ENCODE measurements around the gene CNTNAP3.
"Not testable (repeated sequence)": the region's sequence is repeated elsewhere in the genome, so short reads cannot be mapped to it uniquely, and the experiment has no call there.

Gene CNTNAP3

GRCh38 chr9:39067683-39068082 lies 220.3 kb downstream of the CNTNAP3 start:
- not testable (repeated sequence) for DNase-seq (ENCODE audit: low read depth)

DNA sequence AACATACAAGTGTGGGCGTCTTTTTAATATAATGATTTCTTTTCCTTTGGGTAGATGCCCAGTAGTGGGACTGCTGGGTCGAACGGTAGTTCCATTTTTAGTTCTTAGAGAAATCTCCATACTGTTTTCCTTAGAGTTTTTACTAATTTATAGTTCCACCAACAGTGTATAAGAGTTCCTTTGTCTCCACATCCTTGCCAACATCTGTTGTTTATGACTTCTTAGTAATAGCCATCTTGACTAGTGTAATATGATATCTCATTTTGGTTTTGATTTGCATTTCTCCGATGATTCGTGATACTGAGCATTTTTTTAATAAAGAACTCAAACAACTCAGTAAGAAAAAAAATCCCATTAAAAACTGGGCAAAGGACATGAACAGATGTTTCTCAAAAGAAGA lies 225.0 kb downstream of the CNTNAP3 start:
- not testable (repeated sequence) for DNase-seq (ENCODE audit: low read depth)

DNA sequence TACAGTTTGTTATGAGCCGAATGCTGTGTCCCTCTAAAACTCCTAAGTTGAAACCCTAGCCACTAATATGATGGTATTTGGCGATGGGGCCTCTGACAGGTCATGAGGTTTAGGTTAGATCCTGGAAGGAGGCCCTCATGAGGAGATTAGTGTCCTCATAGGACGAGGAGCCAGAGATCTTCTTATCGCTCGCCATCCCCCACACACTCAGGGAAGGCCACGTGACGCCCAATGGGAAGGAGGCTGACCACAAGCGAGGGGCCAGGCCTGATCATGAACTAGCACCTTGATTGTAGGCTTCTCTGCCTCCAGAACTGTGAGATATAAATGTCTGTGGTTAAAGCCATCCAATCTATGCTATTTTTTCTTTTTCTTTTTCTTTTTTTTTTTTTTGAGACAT lies 233.5 kb downstream of the CNTNAP3 start:
- DNase-seq (ENCODE audit: low read depth): not testable (repeated sequence)

DNA sequence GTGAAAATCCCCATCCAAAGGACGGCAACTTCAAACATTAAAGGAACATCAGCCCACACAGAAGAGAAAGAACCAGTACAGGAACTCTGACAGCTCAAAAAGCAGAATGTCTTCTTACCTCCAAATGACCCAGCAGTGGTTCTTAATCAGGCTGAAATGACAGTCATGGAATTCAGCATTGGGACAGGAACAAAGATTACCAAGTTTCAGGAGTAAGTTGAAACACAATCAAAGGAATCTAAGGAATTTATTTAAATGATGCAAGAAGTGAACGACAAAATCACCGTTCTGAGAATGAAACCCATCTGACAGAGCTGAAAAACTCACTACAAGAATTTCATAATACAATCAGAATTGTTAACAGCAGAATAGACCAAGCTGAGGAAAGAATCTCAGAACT lies 241.1 kb downstream of the CNTNAP3 start:
- not testable (repeated sequence) for DNase-seq (ENCODE audit: low read depth)

DNA sequence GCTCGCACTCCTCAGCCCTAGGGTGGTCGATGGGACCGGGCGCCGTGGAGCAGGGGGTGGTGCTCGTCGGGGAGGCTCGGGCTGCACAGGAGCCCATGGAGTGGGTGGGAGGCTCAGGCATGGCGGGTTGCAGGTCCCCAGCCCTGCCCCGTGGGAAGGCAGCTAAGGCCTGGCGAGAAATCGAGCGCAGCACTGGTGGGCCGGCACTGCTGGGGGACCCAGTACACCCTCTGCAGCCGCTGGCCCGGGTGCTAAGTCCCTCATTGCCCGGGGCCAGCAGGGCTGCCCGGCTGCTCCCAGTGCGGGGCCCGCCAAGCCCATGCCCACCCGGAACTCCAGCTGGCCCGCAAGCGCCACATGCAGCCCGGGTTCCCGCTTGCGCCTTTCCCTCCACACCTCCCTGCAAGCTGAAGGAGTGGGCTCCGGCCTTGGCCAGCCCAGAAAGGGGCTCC lies 245.6 kb downstream of the CNTNAP3 start:
- DNase-seq (ENCODE audit: low read depth): not testable (repeated sequence)

DNA sequence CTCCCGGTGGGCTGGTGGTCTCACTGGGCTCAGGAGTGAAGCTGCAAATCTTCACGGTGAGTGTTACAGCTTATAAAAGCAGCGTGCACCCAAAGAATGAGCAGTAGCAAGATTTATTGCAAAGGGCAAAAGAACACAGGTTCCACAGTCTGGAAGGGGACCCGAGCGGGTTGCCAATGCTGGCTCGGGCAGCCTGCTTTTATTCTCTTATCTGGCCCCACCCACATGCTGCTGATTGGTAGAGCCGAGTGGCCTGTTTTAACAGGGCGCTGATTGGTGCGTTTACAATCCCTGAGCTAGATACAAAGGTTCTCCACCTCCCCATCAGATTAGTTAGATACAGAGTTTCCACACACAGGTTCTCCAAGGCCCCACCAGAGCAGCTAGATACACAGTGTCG lies 246.2 kb downstream of the CNTNAP3 start:
- DNase-seq (ENCODE audit: low read depth): not testable (repeated sequence)

DNA sequence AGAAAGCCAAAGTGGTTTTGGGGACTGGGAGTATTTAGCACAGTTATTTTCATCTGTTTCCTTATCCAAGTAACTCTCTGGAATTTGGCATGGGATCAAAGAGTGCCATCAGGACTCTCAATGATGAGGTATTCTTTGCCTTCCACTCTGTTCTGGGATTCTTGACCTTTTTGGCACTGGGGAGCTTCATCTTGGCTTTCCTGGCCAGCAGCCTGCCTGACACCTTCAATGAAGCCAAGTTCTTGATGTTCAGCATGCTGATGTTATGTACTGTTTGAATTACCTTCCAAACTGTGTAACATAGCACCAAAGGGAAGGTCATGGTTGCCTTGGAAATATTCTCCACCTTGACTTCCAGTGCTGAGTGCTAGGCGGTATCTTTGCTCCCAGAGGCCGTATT lies 248.8 kb downstream of the CNTNAP3 start:
- DNase-seq (ENCODE audit: low read depth): not testable (repeated sequence)

DNA sequence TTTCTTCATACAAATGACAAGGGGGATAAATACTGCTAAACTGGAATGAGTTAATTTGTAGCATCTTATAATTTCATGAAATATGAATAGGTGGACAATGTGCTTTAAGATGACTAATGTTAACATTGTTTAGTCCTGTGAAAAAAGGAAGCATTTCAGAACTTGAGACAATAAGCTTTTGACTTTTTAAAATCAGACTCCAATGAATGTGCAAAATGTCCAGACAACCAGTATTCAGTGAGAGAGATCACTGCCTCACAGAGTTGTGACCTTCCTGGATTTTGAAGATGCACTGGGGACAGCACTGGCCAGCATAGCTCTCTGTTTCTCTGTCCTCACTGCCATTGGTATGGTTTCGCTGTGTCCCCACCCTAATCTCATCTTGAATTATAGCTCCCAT lies 249.7 kb downstream of the CNTNAP3 start:
- DNase-seq (ENCODE audit: low read depth): not testable (repeated sequence)

DNA sequence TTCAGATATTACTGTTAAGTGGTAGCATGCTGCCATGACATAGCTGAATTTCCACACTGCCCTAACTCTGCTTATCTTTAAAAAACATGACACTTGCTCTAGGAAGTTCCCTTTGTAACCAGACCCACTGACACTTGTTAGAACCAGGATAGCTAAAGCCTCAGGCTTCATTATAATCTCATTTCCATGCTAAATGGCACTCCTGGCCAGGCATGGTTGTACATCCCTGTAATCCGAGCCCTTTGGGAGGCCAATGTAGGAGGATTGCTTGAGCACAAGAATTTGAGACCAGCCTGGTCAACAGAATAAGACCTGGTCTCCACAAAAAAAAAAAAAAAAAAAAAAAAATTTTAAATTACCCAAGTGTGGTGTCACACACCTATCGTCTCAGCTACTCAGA lies 254.1 kb downstream of the CNTNAP3 start:
- DNase-seq (ENCODE audit: low read depth): not testable (repeated sequence)

- DNase-seq (ENCODE audit: low read depth): not testable (repeated sequence)
Observed at GRCh38 chr9:39030204-39031019, 257.6 kb downstream of the CNTNAP3 start.

- not testable (repeated sequence) for DNase-seq (ENCODE audit: low read depth)
Observed at GRCh38 chr9:39028855-39029254, 259.1 kb downstream of the CNTNAP3 start.

GRCh38 chr9:39028168-39028567 lies 259.8 kb downstream of the CNTNAP3 start:
- not testable (repeated sequence) for DNase-seq (ENCODE audit: low read depth)

DNA sequence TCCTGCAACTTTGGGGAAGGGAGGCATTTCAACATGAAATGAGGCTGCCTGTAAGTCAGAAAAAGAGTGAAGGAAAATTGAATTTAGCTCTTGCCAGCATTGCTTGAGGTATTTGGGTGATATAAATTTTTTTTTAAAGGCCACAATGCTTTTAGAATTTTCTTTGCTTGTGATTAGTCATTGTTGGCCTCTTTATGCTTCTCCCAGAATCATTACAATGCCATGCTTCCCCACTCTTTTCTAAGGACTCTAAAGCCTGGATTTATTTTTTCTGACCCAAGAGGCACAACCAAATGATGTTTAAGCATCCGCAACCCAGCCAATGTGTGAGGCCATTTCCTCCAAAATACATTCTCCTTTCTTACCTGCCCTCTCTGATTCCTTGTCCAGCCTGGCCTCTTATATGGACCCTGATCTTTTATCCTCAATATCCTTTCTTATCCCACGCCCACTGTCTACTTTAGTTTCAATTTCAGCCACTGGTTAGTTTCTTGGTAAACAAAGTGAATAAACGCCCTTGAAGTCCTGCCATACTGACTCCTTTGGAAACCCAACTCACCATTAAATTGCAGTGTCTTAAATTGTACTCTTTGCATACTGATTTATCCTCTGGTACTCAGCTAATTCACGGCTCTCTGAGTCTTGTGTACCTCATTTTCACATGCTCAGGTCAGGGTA lies 261.9 kb downstream of the CNTNAP3 start:
- not testable (repeated sequence) for DNase-seq (ENCODE audit: low read depth)
